WTC11 (cell line): ENCODE measurements around the gene MAP3K7. TPM values are rescaled to one million over a fixed set of nuclear protein-coding genes. Genes with fewer than 3 reads are reported as not detected.

Experiments used
- ATAC-seq: fragments of 200-7000 bp; cut with Tn5 transposase; 2 replicates; pipeline ENCODE4 v1.10.0; 2021; ENCODE audit warnings: mild to moderate bottlenecking, moderate library complexity
- CTCF ChIA-PET: fragments of 300-600 bp; sonication (Branson Sonifier 250); formaldehyde crosslinking; loops from one replicate; lab custom pipeline; 2021; ENCODE audit warnings: antibody characterized with exemption; lab: Charles Lee
- POLR2A ChIA-PET: fragments of 350-600 bp; sonication (Branson Sonifier 250); formaldehyde crosslinking; loops from one replicate; lab custom pipeline; 2021; ENCODE audit warnings: antibody characterized with exemption; lab: Charles Lee
- DNase-seq: peaks from one replicate; pipeline ENCODE4 v3.0.0; 2021; ENCODE audit warnings: low spot score
- H3K27ac Mint-ChIP-seq: 2 replicates; pipeline ENCODE4 v1.8.0; 2021; ENCODE audit warnings: mixed read lengths
- H3K27me3 Mint-ChIP-seq: 2 replicates; pipeline ENCODE4 v1.8.0; 2021; ENCODE audit warnings: low read depth, mild to moderate bottlenecking, moderate library complexity, mixed read lengths
- H3K36me3 Mint-ChIP-seq: 2 replicates; pipeline ENCODE4 v1.8.0; 2021; ENCODE audit warnings: mixed read lengths
- H3K4me1 Mint-ChIP-seq: 2 replicates; pipeline ENCODE4 v1.8.0; 2022; ENCODE audit warnings: mixed read lengths
- H3K4me3 Mint-ChIP-seq: 2 replicates; pipeline ENCODE4 v1.8.0; 2021; ENCODE audit warnings: mild to moderate bottlenecking, moderate library complexity, mixed read lengths
- H3K9me3 Mint-ChIP-seq: 2 replicates; pipeline ENCODE4 v1.8.0; 2021; ENCODE audit warnings: mixed read lengths
- ATF1 ChIP-seq: sonication (generic); formaldehyde crosslinking; IDR thresholded peaks from 2 replicates; pipeline ENCODE4 v1.8.1; 2023; ENCODE audit warnings: mild to moderate bottlenecking, moderate library complexity, missing genetic modification reagents
- CBFB ChIP-seq: sonication (generic); formaldehyde crosslinking; IDR thresholded peaks from 2 replicates; pipeline ENCODE4 v1.8.1; 2022; ENCODE audit warnings: mild to moderate bottlenecking, low read depth, missing genetic modification reagents
- CREM ChIP-seq: sonication (generic); formaldehyde crosslinking; IDR thresholded peaks from 2 replicates; pipeline ENCODE4 v1.8.1; 2022; ENCODE audit warnings: mild to moderate bottlenecking, missing genetic modification reagents, moderate library complexity
- ELF4 ChIP-seq: sonication (generic); formaldehyde crosslinking; IDR thresholded peaks from 2 replicates; pipeline ENCODE4 v1.8.1; 2022; ENCODE audit warnings: low read depth, mild to moderate bottlenecking, moderate library complexity, missing genetic modification reagents
- FOXP1 ChIP-seq: sonication (generic); formaldehyde crosslinking; IDR thresholded peaks from 2 replicates; pipeline ENCODE4 v1.8.0; 2022; ENCODE audit warnings: missing genetic modification reagents, mild to moderate bottlenecking, moderate library complexity, borderline replicate concordance
- GRHL2 ChIP-seq: fragments of 250-450 bp; sonication (Bioruptor Pico); IDR thresholded peaks from 2 replicates; pipeline ENCODE4 v1.8.0; 2022; ENCODE audit warnings: mild to moderate bottlenecking, moderate library complexity; ENCODE audit not compliant: insufficient replicate concordance, severe bottlenecking
- HMGA2 ChIP-seq: fragments of 250-450 bp; sonication (Bioruptor Pico); IDR thresholded peaks from 2 replicates; pipeline ENCODE4 v1.4.0; 2021; ENCODE audit warnings: mild to moderate bottlenecking, moderate library complexity
- IRF2 ChIP-seq: sonication (generic); formaldehyde crosslinking; IDR thresholded peaks from 2 replicates; pipeline ENCODE4 v1.8.0; 2022; ENCODE audit warnings: low read depth, missing genetic modification reagents, borderline replicate concordance
- JUN ChIP-seq: sonication (generic); formaldehyde crosslinking; IDR thresholded peaks from 2 replicates; pipeline ENCODE4 v1.8.0; 2023; ENCODE audit warnings: mild to moderate bottlenecking, missing genetic modification reagents
- KAT7 ChIP-seq: sonication (generic); formaldehyde crosslinking; IDR thresholded peaks from 2 replicates; pipeline ENCODE4 v1.8.1; 2023; ENCODE audit warnings: missing genetic modification reagents, mild to moderate bottlenecking, borderline replicate concordance
- TEAD4 ChIP-seq: sonication (generic); formaldehyde crosslinking; IDR thresholded peaks from 2 replicates; pipeline ENCODE4 v1.8.0; 2022; ENCODE audit warnings: mild to moderate bottlenecking, missing genetic modification reagents
- ZNF263 ChIP-seq: sonication (generic); formaldehyde crosslinking; IDR thresholded peaks from 2 replicates; pipeline ENCODE4 v1.8.1; 2022; ENCODE audit warnings: low read depth, mild to moderate bottlenecking, moderate library complexity, missing genetic modification reagents
- total RNA-seq: library from RNA; stranded (reverse); gene quantifications from 3 replicates; pipeline ENCODE4 v1.2.3, GENCODE V29; 2021
- TF ChIP-seq, protein P1 (sequence below): fragments of 250-450 bp; sonication (Bioruptor Pico); IDR thresholded peaks from 2 replicates; pipeline ENCODE4 v1.8.0; 2021; ENCODE audit warnings: mild to moderate bottlenecking
- TF ChIP-seq, protein P2 (sequence below): sonication (generic); formaldehyde crosslinking; IDR thresholded peaks from 2 replicates; pipeline ENCODE4 v1.8.1; 2022; ENCODE audit warnings: mild to moderate bottlenecking, moderate library complexity, missing genetic modification reagents
- TF ChIP-seq, protein P3 (sequence below): fragments of 250-450 bp; sonication (Bioruptor Pico); IDR thresholded peaks from 2 replicates; pipeline ENCODE4 v2.1.2; 2022; ENCODE audit warnings: mild to moderate bottlenecking, moderate library complexity
- TF ChIP-seq, protein P4 (sequence below): sonication (generic); formaldehyde crosslinking; IDR thresholded peaks from 2 replicates; pipeline ENCODE4 v1.8.1; 2022; ENCODE audit warnings: missing genetic modification reagents, borderline replicate concordance
- TF ChIP-seq, protein P5 (sequence below): fragments of 250-450 bp; sonication (Bioruptor Pico); IDR thresholded peaks from 2 replicates; pipeline ENCODE4 v1.9.0; 2021; ENCODE audit warnings: moderate library complexity, mild to moderate bottlenecking, inconsistent platforms, borderline replicate concordance
- TF ChIP-seq, protein P6 (sequence below): sonication (generic); formaldehyde crosslinking; IDR thresholded peaks from 2 replicates; pipeline ENCODE4 v1.8.0; 2022; ENCODE audit warnings: missing genetic modification reagents
- TF ChIP-seq, protein P7 (sequence below): fragments of 250-450 bp; sonication (Bioruptor Pico); IDR thresholded peaks from 2 replicates; pipeline ENCODE4 v1.9.0; 2021; ENCODE audit warnings: mild to moderate bottlenecking, borderline replicate concordance
- TF ChIP-seq, protein P8 (sequence below): sonication (generic); formaldehyde crosslinking; IDR thresholded peaks from 2 replicates; pipeline ENCODE4 v1.8.1; 2023; ENCODE audit warnings: mild to moderate bottlenecking, moderate library complexity, missing genetic modification reagents

Gene MAP3K7
- total RNA-seq, 1 experiment from 2014 or later: 36.7 TPM

DNA sequence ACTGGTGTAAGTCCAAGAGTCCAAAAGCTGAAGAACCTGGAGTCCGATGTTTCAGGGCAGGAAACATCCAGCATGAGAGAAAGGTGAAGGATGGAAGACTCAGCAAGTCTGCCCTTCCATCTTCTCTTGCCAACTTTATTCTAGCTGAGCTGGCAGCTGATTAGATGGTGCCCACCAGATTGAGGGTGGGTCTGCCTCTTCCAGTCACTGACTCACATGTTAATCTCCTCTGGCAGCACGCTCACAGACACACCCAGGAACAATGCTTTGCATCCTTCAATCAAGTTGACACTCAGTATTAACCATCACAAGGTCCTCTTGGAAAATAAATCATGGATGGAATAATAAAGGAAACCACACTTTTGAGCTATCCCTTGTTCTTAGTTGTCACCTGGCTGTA, 121.2 kb downstream of the MAP3K7 start (continued):
- TF ChIP-seq, protein P1, sequence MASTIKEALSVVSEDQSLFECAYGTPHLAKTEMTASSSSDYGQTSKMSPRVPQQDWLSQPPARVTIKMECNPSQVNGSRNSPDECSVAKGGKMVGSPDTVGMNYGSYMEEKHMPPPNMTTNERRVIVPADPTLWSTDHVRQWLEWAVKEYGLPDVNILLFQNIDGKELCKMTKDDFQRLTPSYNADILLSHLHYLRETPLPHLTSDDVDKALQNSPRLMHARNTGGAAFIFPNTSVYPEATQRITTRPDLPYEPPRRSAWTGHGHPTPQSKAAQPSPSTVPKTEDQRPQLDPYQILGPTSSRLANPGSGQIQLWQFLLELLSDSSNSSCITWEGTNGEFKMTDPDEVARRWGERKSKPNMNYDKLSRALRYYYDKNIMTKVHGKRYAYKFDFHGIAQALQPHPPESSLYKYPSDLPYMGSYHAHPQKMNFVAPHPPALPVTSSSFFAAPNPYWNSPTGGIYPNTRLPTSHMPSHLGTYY (CRISPR knock-in tag): no peak
- no peak for TF ChIP-seq GRHL2 (CRISPR knock-in tag)
- TF ChIP-seq IRF2: no peak
- TF ChIP-seq, protein P2, sequence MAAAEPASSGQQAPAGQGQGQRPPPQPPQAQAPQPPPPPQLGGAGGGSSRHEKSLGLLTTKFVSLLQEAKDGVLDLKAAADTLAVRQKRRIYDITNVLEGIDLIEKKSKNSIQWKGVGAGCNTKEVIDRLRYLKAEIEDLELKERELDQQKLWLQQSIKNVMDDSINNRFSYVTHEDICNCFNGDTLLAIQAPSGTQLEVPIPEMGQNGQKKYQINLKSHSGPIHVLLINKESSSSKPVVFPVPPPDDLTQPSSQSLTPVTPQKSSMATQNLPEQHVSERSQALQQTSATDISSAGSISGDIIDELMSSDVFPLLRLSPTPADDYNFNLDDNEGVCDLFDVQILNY (CRISPR knock-in tag): no peak
- TF ChIP-seq, protein P3, sequence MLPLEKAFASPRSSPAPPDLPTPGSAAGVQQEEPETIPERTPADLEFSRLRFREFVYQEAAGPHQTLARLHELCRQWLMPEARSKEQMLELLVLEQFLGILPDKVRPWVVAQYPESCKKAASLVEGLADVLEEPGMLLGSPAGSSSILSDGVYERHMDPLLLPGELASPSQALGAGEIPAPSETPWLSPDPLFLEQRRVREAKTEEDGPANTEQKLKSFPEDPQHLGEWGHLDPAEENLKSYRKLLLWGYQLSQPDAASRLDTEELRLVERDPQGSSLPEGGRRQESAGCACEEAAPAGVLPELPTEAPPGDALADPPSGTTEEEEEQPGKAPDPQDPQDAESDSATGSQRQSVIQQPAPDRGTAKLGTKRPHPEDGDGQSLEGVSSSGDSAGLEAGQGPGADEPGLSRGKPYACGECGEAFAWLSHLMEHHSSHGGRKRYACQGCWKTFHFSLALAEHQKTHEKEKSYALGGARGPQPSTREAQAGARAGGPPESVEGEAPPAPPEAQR (CRISPR knock-in tag): no peak
- TF ChIP-seq, protein P4, sequence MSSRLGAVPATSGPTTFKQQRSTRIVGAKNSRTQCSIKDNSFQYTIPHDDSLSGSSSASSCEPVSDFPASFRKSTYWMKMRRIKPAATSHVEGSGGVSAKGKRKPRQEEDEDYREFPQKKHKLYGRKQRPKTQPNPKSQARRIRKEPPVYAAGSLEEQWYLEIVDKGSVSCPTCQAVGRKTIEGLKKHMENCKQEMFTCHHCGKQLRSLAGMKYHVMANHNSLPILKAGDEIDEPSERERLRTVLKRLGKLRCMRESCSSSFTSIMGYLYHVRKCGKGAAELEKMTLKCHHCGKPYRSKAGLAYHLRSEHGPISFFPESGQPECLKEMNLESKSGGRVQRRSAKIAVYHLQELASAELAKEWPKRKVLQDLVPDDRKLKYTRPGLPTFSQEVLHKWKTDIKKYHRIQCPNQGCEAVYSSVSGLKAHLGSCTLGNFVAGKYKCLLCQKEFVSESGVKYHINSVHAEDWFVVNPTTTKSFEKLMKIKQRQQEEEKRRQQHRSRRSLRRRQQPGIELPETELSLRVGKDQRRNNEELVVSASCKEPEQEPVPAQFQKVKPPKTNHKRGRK (CRISPR knock-in tag): no peak
- TF ChIP-seq ZNF263 (CRISPR knock-in tag): no peak
- no peak for TF ChIP-seq TEAD4 (CRISPR knock-in tag)
- TF ChIP-seq, protein P5, sequence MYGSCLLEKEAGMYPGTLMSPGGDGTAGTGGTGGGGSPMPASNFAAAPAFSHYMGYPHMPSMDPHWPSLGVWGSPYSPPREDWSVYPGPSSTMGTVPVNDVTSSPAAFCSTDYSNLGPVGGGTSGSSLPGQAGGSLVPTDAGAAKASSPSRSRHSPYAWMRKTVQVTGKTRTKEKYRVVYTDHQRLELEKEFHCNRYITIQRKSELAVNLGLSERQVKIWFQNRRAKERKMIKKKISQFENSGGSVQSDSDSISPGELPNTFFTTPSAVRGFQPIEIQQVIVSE (CRISPR knock-in tag): no peak
- TF ChIP-seq JUN (CRISPR knock-in tag): no peak
- TF ChIP-seq, protein P6, sequence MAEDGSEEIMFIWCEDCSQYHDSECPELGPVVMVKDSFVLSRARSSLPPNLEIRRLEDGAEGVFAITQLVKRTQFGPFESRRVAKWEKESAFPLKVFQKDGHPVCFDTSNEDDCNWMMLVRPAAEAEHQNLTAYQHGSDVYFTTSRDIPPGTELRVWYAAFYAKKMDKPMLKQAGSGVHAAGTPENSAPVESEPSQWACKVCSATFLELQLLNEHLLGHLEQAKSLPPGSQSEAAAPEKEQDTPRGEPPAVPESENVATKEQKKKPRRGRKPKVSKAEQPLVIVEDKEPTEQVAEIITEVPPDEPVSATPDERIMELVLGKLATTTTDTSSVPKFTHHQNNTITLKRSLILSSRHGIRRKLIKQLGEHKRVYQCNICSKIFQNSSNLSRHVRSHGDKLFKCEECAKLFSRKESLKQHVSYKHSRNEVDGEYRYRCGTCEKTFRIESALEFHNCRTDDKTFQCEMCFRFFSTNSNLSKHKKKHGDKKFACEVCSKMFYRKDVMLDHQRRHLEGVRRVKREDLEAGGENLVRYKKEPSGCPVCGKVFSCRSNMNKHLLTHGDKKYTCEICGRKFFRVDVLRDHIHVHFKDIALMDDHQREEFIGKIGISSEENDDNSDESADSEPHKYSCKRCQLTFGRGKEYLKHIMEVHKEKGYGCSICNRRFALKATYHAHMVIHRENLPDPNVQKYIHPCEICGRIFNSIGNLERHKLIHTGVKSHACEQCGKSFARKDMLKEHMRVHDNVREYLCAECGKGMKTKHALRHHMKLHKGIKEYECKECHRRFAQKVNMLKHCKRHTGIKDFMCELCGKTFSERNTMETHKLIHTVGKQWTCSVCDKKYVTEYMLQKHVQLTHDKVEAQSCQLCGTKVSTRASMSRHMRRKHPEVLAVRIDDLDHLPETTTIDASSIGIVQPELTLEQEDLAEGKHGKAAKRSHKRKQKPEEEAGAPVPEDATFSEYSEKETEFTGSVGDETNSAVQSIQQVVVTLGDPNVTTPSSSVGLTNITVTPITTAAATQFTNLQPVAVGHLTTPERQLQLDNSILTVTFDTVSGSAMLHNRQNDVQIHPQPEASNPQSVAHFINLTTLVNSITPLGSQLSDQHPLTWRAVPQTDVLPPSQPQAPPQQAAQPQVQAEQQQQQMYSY (CRISPR knock-in tag): no peak

DNA sequence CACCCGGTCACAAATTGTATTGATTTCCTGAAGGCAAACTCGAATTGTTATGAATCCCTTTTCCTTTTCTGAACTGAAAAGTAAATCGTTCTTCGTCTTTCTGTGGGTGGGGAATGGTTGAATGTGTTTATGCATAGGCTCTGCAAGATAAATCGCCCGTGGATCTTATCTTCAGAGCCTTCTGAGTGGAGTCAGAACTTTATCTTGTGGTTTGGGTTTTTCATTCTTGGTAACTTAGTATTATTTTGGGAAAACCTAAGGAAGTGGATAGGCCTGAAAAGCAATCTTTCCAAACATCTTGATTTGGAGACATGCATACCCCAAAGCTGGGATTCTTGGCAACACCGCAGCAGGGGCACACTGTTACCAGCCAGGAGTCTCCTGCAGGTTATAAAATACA, 122.4 kb downstream of the MAP3K7 start:
- Mint-ChIP-seq H3K36me3 (no peaks in the 10 kb centered on the region), H3K9me3 (peaks cover 6% of the 10 kb centered on the region), H3K4me1 (0 out of 2 replicates have a peak, but pooled peaks cover 3% of the 10 kb centered on the region)
- DNase-seq (no peak), ATAC-seq (no peak)
- POLR2A ChIA-PET: no interaction called here
- CTCF ChIA-PET: interaction anchor here (1.8 to 2.6 kb wide), 2 partner anchors 13 to 14 kb away, joined by 8 to 9 read pairs; no protein-coding TSS in a partner anchor
- TF ChIP-seq, protein P7, sequence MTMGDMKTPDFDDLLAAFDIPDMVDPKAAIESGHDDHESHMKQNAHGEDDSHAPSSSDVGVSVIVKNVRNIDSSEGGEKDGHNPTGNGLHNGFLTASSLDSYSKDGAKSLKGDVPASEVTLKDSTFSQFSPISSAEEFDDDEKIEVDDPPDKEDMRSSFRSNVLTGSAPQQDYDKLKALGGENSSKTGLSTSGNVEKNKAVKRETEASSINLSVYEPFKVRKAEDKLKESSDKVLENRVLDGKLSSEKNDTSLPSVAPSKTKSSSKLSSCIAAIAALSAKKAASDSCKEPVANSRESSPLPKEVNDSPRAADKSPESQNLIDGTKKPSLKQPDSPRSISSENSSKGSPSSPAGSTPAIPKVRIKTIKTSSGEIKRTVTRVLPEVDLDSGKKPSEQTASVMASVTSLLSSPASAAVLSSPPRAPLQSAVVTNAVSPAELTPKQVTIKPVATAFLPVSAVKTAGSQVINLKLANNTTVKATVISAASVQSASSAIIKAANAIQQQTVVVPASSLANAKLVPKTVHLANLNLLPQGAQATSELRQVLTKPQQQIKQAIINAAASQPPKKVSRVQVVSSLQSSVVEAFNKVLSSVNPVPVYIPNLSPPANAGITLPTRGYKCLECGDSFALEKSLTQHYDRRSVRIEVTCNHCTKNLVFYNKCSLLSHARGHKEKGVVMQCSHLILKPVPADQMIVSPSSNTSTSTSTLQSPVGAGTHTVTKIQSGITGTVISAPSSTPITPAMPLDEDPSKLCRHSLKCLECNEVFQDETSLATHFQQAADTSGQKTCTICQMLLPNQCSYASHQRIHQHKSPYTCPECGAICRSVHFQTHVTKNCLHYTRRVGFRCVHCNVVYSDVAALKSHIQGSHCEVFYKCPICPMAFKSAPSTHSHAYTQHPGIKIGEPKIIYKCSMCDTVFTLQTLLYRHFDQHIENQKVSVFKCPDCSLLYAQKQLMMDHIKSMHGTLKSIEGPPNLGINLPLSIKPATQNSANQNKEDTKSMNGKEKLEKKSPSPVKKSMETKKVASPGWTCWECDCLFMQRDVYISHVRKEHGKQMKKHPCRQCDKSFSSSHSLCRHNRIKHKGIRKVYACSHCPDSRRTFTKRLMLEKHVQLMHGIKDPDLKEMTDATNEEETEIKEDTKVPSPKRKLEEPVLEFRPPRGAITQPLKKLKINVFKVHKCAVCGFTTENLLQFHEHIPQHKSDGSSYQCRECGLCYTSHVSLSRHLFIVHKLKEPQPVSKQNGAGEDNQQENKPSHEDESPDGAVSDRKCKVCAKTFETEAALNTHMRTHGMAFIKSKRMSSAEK (CRISPR knock-in tag): no peak
- TF ChIP-seq ELF4 (CRISPR knock-in tag) (no peak), CBFB (CRISPR knock-in tag) (no peak), HMGA2 (CRISPR knock-in tag) (no peak), GRHL2 (CRISPR knock-in tag) (no peak), FOXP1 (CRISPR knock-in tag) (no peak), KAT7 (no peak), ATF1 (CRISPR knock-in tag) (no peak), CREM (CRISPR knock-in tag) (no peak)
- TF ChIP-seq, protein P8, sequence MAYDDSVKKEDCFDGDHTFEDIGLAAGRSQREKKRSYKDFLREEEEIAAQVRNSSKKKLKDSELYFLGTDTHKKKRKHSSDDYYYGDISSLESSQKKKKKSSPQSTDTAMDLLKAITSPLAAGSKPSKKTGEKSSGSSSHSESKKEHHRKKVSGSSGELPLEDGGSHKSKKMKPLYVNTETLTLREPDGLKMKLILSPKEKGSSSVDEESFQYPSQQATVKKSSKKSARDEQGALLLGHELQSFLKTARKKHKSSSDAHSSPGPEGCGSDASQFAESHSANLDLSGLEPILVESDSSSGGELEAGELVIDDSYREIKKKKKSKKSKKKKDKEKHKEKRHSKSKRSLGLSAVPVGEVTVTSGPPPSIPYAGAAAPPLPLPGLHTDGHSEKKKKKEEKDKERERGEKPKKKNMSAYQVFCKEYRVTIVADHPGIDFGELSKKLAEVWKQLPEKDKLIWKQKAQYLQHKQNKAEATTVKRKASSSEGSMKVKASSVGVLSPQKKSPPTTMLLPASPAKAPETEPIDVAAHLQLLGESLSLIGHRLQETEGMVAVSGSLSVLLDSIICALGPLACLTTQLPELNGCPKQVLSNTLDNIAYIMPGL (CRISPR knock-in tag): no peak
- TF ChIP-seq, all 79 proteins: peak for 0
- H3K27me3 Mint-ChIP-seq: no peaks in the 10 kb centered on the region
- H3K27ac Mint-ChIP-seq: no peak overlapping the region; the same call in 1 of the 2 replicates
- H3K4me3 Mint-ChIP-seq: no peak overlapping the region
